Smooth muscle cell of the brain vasculature (primary cell): ENCODE measurements around the gene GPR137C.
"Not testable (repeated sequence)": the region's sequence is repeated elsewhere in the genome, so short reads cannot be mapped to it uniquely, and the experiment has no call there.

Source experiments
- DNase-seq: peaks from one replicate; pipeline ENCODE4 v3.0.0-alpha.2; 2012; ENCODE audit warnings: low read depth, low spot score

The GPR137C gene

DNA sequence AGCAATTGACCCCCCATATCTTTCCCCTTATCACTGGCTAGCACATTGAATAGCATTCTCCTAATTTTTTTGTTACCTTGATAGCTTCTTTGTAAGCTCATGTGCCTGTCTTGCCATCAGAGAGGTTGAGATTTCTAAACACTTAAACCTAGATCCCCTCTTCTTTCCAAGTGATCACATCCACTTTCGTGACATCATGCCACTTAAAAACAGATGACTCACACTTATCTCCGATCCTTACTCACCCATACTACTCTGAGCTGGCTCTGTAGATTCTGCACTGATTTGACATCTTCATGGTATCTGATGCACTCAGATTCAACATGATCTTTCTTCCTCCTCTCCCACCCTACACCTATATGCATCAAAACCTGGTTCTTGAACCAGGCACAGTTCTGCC lies 10.5 kb downstream of the GPR137C start:
- DNase-seq = no peak

DNA sequence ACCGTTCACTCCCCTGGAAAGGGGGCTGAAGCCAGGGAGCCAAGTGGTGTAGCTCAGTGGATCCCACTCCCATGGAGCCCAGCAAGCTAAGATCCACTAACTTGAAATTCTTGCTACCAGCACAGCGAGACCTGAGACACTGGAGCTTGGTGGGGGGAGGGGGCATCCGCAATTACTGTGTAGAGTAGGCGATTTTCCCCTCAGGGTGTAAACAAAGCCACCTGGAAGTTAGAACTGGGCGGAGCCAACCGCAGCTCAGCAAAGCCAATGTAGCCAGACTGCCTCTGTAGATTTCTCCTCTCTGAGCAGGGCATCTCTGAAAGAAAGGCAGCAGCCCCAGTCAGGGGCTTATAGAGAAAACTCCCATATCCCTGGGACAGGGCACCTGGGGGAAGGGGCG lies 15.8 kb downstream of the GPR137C start:
- DNase-seq = not testable (repeated sequence)

DNA sequence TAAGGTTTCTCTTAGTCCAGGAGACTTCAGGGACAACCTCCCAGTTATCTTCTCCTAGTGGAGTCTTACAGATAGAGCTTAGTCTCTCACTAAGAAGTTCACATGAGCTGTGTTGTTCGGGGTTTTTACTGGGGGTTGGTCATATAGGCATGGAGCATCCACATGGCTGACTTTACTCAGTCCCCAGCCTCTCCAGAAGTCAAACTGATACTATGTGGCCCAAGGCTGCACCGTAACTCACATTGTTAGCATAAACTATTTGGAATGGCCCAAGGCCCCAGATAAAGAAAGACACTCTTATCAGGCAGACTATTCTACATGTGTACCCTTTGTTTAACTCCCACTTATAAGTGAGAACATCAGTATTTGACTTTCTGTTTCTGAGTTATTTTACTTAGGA lies 23.2 kb downstream of the GPR137C start:
- no peak for DNase-seq

GRCh38 chr14:52583544-52583943 lies 30.9 kb downstream of the GPR137C start:
- DNase-seq = no peak

DNA sequence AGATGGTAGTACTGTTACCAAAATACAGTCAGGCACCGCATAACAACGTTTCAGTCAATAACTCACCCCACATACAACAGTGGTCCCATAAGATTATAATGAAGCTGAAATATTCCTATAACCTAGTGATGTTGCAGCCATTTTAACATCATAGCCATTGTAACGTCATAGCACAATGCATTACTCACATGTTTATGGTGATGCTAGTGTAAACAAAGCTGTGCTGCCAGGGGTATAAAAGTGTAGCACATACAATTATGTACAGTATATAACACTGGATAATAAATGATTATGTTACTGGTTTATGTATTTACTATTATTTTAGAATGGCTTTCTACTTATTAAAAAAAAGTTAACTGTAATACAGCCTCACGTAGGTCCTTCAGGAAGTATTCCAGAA lies 37.0 kb downstream of the GPR137C start:
- no peak for DNase-seq

DNA sequence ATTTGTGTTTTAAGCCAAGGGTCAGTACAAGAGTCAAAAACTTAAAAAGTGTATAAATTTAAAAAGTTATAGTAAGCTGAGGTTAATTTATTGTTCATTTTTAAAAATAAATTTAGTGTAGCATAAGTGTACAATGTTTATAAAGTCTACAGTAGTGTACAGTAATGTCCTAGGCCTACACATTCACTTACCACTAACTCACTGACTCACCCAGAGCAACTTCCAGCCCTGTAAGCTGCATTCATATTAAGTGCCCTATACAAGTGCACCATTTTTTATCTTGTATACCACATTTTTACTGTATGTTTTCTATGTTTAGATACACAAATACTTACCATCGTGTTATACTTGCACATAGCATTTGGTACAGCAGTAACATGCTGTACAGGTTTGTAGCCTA lies 37.7 kb downstream of the GPR137C start:
- no peak for DNase-seq

- DNase-seq = no peak
These were observed 43.7 kb downstream of the GPR137C start for GRCh38 chr14:52596320-52596719.

GRCh38 chr14:52596861-52597260 lies 44.2 kb downstream of the GPR137C start:
- DNase-seq = no peak

DNA sequence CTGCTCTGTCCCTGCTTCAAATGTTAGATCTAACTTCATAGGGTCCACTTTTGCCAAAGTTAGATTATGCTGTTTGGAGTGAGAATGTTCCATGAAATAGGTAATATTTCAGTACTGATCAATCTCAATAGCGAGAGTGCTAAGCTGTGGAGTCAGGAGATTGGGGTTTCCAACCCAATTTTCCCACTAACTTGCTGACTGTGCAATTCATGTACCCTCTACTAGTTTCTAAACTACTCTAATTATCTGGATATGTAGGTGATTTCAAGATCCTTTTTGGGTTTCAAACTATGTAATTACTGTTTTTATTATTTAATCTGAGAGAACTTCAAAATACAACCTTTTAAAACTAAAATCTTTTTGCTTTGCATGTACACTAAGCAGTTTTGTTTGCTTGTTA lies 45.9 kb downstream of the GPR137C start:
- no peak for DNase-seq

DNA sequence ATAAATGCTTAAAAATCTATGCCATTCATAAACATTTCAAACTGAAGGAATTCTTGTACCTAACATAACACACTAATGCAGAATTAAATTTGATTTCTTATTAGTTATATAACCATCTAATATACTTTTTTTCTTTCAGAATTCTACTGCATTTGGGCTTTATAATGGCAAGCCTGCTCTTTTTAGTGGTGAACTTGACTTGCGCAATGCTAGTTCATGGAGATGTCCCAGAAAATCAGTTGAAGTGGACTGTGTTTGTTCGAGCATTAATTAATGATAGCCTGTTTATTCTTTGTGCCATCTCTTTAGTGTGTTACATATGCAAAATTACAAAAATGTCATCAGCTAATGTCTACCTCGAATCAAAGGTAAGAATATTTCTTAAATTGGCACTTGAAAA lies 47.3 kb downstream of the GPR137C start:
- no peak for DNase-seq

DNA sequence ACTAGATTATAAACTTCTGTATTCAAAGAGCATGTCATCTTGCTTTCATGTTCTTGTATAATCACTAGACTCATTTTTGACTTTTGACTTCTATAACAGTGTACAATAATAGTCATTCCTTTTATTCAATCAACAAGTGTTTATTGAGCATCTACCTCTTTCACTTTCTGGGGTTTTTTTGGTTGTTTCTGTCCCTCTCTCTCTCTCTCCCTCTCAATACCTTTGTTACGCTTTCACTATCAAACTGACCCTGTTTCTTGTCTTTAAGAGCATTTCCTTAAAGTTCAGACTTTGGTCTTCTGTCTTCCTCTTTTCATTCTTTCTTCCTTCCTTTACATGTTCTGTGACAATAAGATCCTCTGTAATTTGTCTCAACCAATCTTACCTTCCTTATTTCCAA lies 49.5 kb downstream of the GPR137C start:
- DNase-seq = no peak

DNA sequence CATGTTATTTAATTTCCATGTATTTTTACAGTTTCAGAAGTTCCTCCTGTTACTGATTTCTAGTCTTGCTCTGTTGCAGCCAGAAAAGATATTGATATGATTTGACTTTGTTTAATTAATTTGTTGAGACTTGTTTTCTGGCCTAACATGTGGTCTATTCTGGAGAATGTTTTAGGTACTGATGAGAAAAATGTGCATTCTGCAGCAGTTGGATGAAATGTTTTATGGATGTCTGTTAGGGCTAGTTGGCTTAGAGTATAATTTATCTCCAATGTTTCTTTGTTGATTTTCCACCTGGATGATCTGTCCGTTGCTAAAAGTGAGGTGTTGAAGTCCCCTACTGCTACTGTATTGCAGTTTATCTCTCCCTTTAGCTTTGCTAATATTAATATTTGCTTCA lies 54.4 kb downstream of the GPR137C start:
- DNase-seq = no peak

DNA sequence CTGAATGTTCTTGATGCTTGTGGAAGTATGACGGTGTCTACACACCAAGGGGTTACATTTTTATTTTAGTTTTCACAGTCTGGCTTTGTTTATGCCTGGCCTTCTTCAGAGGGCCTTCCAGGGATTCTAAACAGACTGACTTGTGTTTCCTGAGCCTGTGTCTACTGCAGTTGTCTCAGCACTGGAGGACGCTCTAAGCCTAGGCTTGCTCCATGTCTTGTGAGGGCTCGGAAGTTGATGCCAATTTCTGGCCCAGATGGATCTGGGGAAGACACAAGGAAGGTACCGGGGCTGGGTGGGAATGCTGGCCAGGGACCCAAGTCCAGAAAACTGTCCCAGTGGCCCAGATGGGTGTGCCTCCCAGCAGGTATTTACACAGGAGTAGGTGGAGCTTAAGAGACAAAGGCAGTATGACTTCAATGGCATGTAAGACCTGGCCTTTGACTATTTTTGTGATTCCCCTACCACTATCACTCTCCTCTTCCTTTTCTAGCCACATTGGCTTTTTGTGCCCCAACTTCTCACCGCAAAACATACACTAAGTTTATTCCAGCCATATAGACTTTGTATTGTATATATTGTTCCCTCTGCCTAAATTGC lies 56.9 kb downstream of the GPR137C start:
- DNase-seq = no peak

GRCh38 chr14:52610187-52610586 lies 57.6 kb downstream of the GPR137C start:
- no peak for DNase-seq

DNA sequence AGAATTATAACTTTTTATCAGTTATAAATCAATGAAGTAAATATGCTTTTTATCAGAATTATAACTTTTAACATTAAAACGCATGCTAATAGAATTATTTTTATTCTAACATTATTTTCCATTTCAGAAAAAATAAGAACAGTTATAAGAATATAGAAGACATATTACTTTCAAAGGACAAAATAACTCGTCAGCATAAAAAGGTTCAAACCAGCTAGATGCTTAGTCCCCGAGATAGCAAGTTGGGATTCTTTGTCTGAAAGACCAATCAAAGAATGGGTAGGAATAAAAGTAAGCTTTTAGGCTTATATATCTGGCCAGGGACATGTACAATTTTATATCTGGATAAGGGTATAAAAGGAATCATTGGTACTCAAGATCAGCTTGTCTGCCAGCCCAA lies 66.0 kb downstream of the GPR137C start:
- no peak for DNase-seq

- no peak for DNase-seq
These were observed 67.1 kb downstream of the GPR137C start for GRCh38 chr14:52619687-52620086.

DNA sequence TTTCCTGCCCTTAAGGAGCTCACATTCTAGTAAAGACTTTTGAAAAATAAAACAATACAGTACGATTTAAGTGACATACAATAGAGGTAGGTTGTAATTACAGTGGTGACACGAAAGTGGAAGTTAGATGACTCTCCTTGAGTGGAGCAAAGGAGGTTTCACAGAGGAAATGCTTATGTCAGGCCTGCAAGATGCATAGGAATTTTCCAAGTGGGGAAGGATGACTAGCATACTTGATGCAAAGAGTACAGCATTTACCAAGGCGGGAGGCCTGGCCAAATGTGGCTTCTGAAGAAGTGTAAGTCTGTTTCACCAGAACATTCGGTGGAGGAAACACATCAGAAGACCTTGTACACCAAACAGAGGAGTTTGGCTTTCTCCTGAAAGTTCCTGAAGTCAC lies 87.5 kb downstream of the GPR137C start:
- DNase-seq = no peak

GRCh38 chr14:52641745-52642144 lies 89.1 kb downstream of the GPR137C start:
- DNase-seq = no peak

DNA sequence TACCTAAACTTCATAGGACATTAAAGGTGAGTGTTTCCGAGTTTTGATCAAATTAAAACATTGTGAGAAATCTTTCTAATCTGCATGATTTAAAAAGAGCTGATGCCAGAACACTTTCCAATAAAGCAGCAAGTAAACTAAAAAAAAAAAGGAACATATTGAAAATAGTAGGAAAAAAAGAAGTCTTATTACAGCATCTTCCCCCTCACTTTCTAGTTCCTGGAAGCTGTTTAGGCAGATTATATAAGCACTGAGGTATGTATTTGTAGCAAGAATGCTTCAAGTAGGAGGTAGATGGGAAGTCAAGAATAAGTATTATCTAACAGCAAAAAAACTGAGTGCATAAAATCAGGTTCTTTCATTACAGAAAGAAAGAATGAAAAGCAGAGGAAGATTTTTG lies 96.9 kb downstream of the GPR137C start:
- DNase-seq = no peak

GRCh38 chr14:52650774-52651173 lies 98.1 kb downstream of the GPR137C start:
- no peak for DNase-seq

GRCh38 chr14:52656905-52657304 lies 104.3 kb downstream of the GPR137C start:
- no peak for DNase-seq

DNA sequence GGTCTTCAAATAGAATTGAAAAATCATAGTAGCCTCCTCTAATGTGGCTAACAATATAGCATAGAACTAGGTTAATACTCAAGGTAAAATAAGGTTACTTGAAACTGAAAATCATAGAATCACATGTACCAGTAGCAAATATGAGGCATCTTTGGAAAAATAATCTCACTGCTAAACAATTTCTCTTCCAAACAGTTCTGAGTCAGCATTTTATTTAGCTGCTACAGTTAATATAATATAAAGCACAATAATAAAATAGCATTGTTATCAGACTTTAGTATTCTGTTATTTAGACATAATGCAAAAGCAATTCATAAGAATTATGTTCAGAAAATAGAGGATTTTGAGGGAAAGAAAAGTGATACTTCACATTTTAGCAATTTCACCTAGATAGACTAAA lies 107.7 kb downstream of the GPR137C start:
- DNase-seq = no peak

DNA sequence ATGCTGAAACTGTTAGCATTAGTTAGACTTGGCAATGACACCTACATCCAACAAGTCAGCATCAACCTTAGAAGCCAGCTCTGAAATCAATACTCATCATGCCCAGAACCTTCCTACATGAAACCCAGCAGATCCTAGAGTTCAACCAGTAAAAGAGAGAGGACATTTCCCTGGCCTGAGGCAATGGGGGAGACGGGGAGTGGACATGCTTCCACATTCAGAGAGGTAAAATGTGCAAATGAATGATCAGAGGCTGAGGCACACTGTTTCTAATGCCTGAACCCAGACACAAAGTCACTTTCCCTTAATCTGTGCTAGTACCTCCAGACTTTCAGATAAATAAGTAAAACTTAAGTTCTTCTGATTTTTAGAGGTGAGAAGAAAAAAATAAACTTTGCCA lies 108.2 kb downstream of the GPR137C start:
- no peak for DNase-seq

DNA sequence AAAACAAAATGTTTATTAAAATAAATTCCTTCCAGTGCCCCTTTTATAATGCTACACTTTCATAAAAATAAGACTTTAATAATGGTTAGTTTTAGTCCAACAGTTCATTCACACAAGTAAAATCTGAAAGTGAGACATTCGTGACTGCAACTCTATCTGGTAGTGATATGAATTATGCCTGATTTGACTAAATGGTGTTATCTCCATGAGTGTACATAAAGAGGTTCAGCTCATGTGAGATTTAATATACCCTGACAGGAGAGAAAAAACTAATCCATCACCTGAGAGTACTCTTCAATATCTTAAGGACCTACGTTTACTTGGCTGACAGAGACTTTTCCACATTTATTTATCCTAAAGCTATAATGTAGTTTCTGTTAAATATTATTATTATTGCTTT lies 108.7 kb downstream of the GPR137C start:
- no peak for DNase-seq
